IPS DF 6.9 (cell line): ENCODE measurements around the gene MYO1F.

Source experiments
- DNase-seq: peaks from one replicate; pipeline ENCODE4 v3.0.0-alpha.2; 2013; ENCODE audit warnings: low read depth, low spot score
- H3K27ac ChIP-seq: one replicate; pipeline ENCODE4 v1.5.1; 2013; ENCODE audit warnings: low read length, control low read depth
- H3K27me3 ChIP-seq: 2 replicates; pipeline ENCODE4 v1.6.1; 2013; ENCODE audit warnings: mild to moderate bottlenecking, low read length; ENCODE audit not compliant: control insufficient read depth, insufficient read depth
- H3K36me3 ChIP-seq: 2 replicates; pipeline ENCODE4 v1.6.1; 2013; ENCODE audit warnings: low read length; ENCODE audit not compliant: control insufficient read depth, insufficient read depth
- H3K4me1 ChIP-seq: 2 replicates; pipeline ENCODE4 v1.6.1; 2013; ENCODE audit warnings: low read length; ENCODE audit not compliant: control insufficient read depth, insufficient read depth
- H3K4me3 ChIP-seq: 2 replicates; pipeline ENCODE4 v1.5.1; 2013; ENCODE audit warnings: mild to moderate bottlenecking, low read length
- H3K9me3 ChIP-seq: 2 replicates; pipeline ENCODE4 v1.6.1; 2013; ENCODE audit warnings: low read length, inconsistent platforms; ENCODE audit not compliant: control insufficient read depth, insufficient read depth
- WGBS: extraction: QIAGEN DNeasy Blood & Tissue Kit; methylation state at CpG from one replicate; pipeline ENCODE4 v1.1.7; 2013; ENCODE audit warnings: mixed read lengths, missing lambda C conversion rate; ENCODE audit not compliant: insufficient read length, insufficient coverage; 5-methylcytosine and 5-hydroxymethylcytosine counted together

Gene MYO1F

GRCh38 chr19:8539621-8540149, 37.6 kb downstream of the MYO1F start:
- no CpG with 5 or more reads among the region's 12 CpGs for WGBS
- Histone ChIP-seq H3K36me3 (no peaks in the 10 kb centered on the region), H3K4me1 (no peaks in the 10 kb centered on the region), H3K4me3 (no peak overlapping the region), H3K9me3 (no peaks in the 10 kb centered on the region), H3K27ac (no peak overlapping the region), H3K27me3 (no peaks in the 10 kb centered on the region)
- DNase-seq, result no peak

GRCh38 chr19:8537099-8537498, 40.1 kb downstream of the MYO1F start:
- Histone ChIP-seq H3K4me3 (no peak overlapping the region), H3K27me3 (no peaks in the 10 kb centered on the region), H3K4me1 (no peaks in the 10 kb centered on the region), H3K27ac (no peak overlapping the region), H3K9me3 (no peaks in the 10 kb centered on the region), H3K36me3 (no peaks in the 10 kb centered on the region)
- no peak for DNase-seq
- no CpG with 5 or more reads among the region's 3 CpGs for WGBS

- WGBS, result no CpG with 5 or more reads among the region's 22 CpGs
- no peaks in the 10 kb centered on the region for H3K27me3 ChIP-seq
- no peak overlapping the region for H3K4me3 ChIP-seq
Measured at GRCh38 chr19:8536282-8536681, 41.0 kb downstream of the MYO1F start.

GRCh38 chr19:8532225-8532624, 45.0 kb downstream of the MYO1F start:
- Histone ChIP-seq H3K27ac (no peak overlapping the region), H3K9me3 (no peaks in the 10 kb centered on the region), H3K4me3 (no peak overlapping the region), H3K27me3 (no peaks in the 10 kb centered on the region), H3K4me1 (no peaks in the 10 kb centered on the region), H3K36me3 (no peaks in the 10 kb centered on the region; the same call in 1 of the 2 replicates)
- no peak for DNase-seq
- no CpG with 5 or more reads among the region's 2 CpGs for WGBS

More at GRCh38 chr19:8536282-8536681, 41.0 kb downstream of the MYO1F start:
- no peak for DNase-seq
- Histone ChIP-seq H3K9me3 (no peaks in the 10 kb centered on the region), H3K36me3 (no peaks in the 10 kb centered on the region), H3K27ac (no peak overlapping the region), H3K4me1 (no peaks in the 10 kb centered on the region)

GRCh38 chr19:8531470-8531869, 45.8 kb downstream of the MYO1F start:
- no peaks in the 10 kb centered on the region; the same call in 1 of the 2 replicates for H3K36me3 ChIP-seq
- H3K4me3 ChIP-seq, result no peak overlapping the region
- no peaks in the 10 kb centered on the region for H3K27me3 ChIP-seq
- no peak for DNase-seq
- H3K4me1 ChIP-seq, result 0 out of 2 replicates have a peak, but pooled peaks cover 5% of the 10 kb centered on the region
- no peaks in the 10 kb centered on the region for H3K9me3 ChIP-seq
- no CpG with 5 or more reads among the region's 7 CpGs for WGBS
- H3K27ac ChIP-seq, result no peak overlapping the region

- Histone ChIP-seq H3K27me3 (no peaks in the 10 kb centered on the region), H3K4me3 (no peak overlapping the region), H3K27ac (no peak overlapping the region), H3K4me1 (0 out of 2 replicates have a peak, but pooled peaks cover 5% of the 10 kb centered on the region), H3K9me3 (no peaks in the 10 kb centered on the region), H3K36me3 (no peaks in the 10 kb centered on the region; the same call in 1 of the 2 replicates)
- no CpG with 5 or more reads among the region's 35 CpGs for WGBS
- DNase-seq, result no peak
Measured at GRCh38 chr19:8530061-8530679, 47.1 kb downstream of the MYO1F start.

- no peak overlapping the region for H3K27ac ChIP-seq
- 0 out of 2 replicates have a peak, but pooled peaks cover 5% of the 10 kb centered on the region for H3K4me1 ChIP-seq
- no peaks in the 10 kb centered on the region for H3K9me3 ChIP-seq
- no peaks in the 10 kb centered on the region for H3K27me3 ChIP-seq
- DNase-seq, result no peak
- no peak overlapping the region for H3K4me3 ChIP-seq
- no peaks in the 10 kb centered on the region; the same call in 1 of the 2 replicates for H3K36me3 ChIP-seq
- no CpG with 5 or more reads among the region's 4 CpGs for WGBS
Measured at GRCh38 chr19:8529369-8530006, 47.8 kb downstream of the MYO1F start.

- H3K27me3 ChIP-seq, result no peaks in the 10 kb centered on the region
- no peaks in the 10 kb centered on the region; the same call in 1 of the 2 replicates for H3K36me3 ChIP-seq
- DNase-seq, result no peak
- no peaks in the 10 kb centered on the region for H3K9me3 ChIP-seq
- no peak overlapping the region for H3K4me3 ChIP-seq
- H3K4me1 ChIP-seq, result 0 out of 2 replicates have a peak, but pooled peaks cover 5% of the 10 kb centered on the region
- no CpG with 5 or more reads among the region's 4 CpGs for WGBS
- no peak overlapping the region for H3K27ac ChIP-seq
Measured at GRCh38 chr19:8528500-8528899, 48.7 kb downstream of the MYO1F start.

GRCh38 chr19:8526345-8527091, 50.7 kb downstream of the MYO1F start:
- Histone ChIP-seq H3K27ac (no peak overlapping the region), H3K27me3 (no peaks in the 10 kb centered on the region), H3K36me3 (no peaks in the 10 kb centered on the region; the same call in 1 of the 2 replicates), H3K9me3 (no peaks in the 10 kb centered on the region), H3K4me1 (0 out of 2 replicates have a peak, but pooled peaks cover 5% of the 10 kb centered on the region), H3K4me3 (peak overlapping the region; percentile 47; the same call in 1 of the 2 replicates)
- no CpG with 5 or more reads among the region's 57 CpGs for WGBS
- DNase-seq, result peak; percentile 77

- no peaks in the 10 kb centered on the region for H3K27me3 ChIP-seq
- no peaks in the 10 kb centered on the region for H3K9me3 ChIP-seq
- no peaks in the 10 kb centered on the region; the same call in 1 of the 2 replicates for H3K36me3 ChIP-seq
- H3K27ac ChIP-seq, result no peak overlapping the region
- no peak for DNase-seq
- WGBS, result no CpG with 5 or more reads among the region's 15 CpGs
- no peak overlapping the region for H3K4me3 ChIP-seq
- H3K4me1 ChIP-seq, result 0 out of 2 replicates have a peak, but pooled peaks cover 5% of the 10 kb centered on the region
Measured at GRCh38 chr19:8525401-8525684, 51.9 kb downstream of the MYO1F start.
